K562 (cell line): Measurements from ENCODE around the gene DDX55. TPM values are rescaled to one million over a fixed set of nuclear protein-coding genes. Genes with fewer than 3 reads are reported as not detected.

Source experiments
- ATAC-seq: fragments of 200-7000 bp; cut with Tn5 transposase; 3 replicates; pipeline ENCODE4 v1.9.1; 2020; ENCODE audit warnings: moderate library complexity
- BruUV-seq: library from RNA; stranded (reverse); fragments of 400-500 nt; replicated peaks from 2 replicates; lab custom pipeline; 2021; lab: Mats Ljungman, UMichigan
- CTCF ChIA-PET: fragments of 300-600 bp; formaldehyde crosslinking; extraction: SDS; loops from one replicate; lab custom pipeline; 2021; ENCODE audit warnings: low intra/inter-chr PET ratio; lab: Yijun Ruan, JAX
- POLR2A ChIA-PET: fragments of 300-600, 350-650 bp; sonication (Branson Sonifier 250); formaldehyde crosslinking; extraction: SDS; loops from one replicate; lab custom pipeline; 2021; ENCODE audit warnings: antibody characterized with exemption, inconsistent platforms; lab: Yijun Ruan, JAX
- DNase-seq, 4 experiments: peaks; one replicate each; pipeline versions ENCODE4 v3.0.0 to v3.0.0-alpha.2; 2011 to 2018; ENCODE audit warnings: low spot score in 3 of 4, mixed read lengths in 3 of 4; ENCODE audit errors: extremely low read depth in 1 of 4
- FAIRE-seq: peaks from 2 replicates; lab custom pipeline; 2011; peaks lifted over from hg19 to GRCh38; lab: Jason Lieb, UNC
- H2AFZ ChIP-seq: 2 replicates; pipeline ENCODE4 v1.6.0; 2011; ENCODE audit warnings: low read depth, low read length, control low read depth, inconsistent platforms
- H3K27ac ChIP-seq: fragments of 200-600 bp; 3 replicates; pipeline ENCODE4 v1.8.0; 2011; ENCODE audit warnings: low read depth, mild to moderate bottlenecking, control low read depth, inconsistent platforms, low read length, moderate library complexity, mixed read lengths; ENCODE audit errors: extremely low read depth
- H3K27me3 ChIP-seq, 2 experiments: fragments of 300-600 bp in 1 of 2; 2 replicates in 1 of 2; 3 replicates in 1 of 2; pipeline versions ENCODE4 v1.6.0 to v1.8.0; 2011; ENCODE audit warnings: inconsistent platforms in 2 of 2, low read length in 2 of 2, mild to moderate bottlenecking in 1 of 2, mixed read lengths in 1 of 2, moderate library complexity in 1 of 2; ENCODE audit not compliant: control insufficient read depth in 2 of 2, insufficient read depth in 2 of 2
- H3K36me3 ChIP-seq: fragments of 300-600 bp; 3 replicates; pipeline ENCODE4 v1.8.0; 2011; ENCODE audit warnings: mild to moderate bottlenecking, low read length, inconsistent platforms; ENCODE audit not compliant: control insufficient read depth, insufficient read depth
- H3K4me1 ChIP-seq, 2 experiments: fragments of 200-600 bp in 1 of 2; replicated peaks in 1 of 2; 2 replicates in 1 of 2; 3 replicates in 1 of 2; pipeline versions ENCODE4 v1.5.1 to v1.8.0; 2011; ENCODE audit warnings: inconsistent platforms in 2 of 2, low read length in 2 of 2, mild to moderate bottlenecking in 1 of 2, mixed read lengths in 1 of 2, moderate library complexity in 1 of 2; ENCODE audit not compliant: control insufficient read depth in 2 of 2, insufficient read depth in 2 of 2
- H3K4me2 ChIP-seq: 2 replicates; pipeline ENCODE4 v1.6.1; 2011; ENCODE audit warnings: low read length, control low read depth, inconsistent platforms, mixed read lengths; ENCODE audit not compliant: insufficient read depth
- H3K4me3 ChIP-seq: fragments of 200-600 bp; sonication (generic), shearing (Covaris generic); 2 replicates; pipeline ENCODE4 v1.5.1; 2016; ENCODE audit warnings: control low read depth, inconsistent platforms
- H3K79me2 ChIP-seq: fragments of 200-600 bp; 3 replicates; pipeline ENCODE4 v1.8.0; 2011; ENCODE audit warnings: low read length, inconsistent platforms; ENCODE audit not compliant: control insufficient read depth, insufficient read depth
- H3K9ac ChIP-seq, 2 experiments: 2 replicates each; pipeline versions ENCODE4 v1.6.0 to v1.6.1; 2011; ENCODE audit warnings: low read depth in 2 of 2, low read length in 2 of 2, control low read depth in 1 of 2, inconsistent platforms in 1 of 2, mild to moderate bottlenecking in 1 of 2, mixed read lengths in 1 of 2; ENCODE audit not compliant: insufficient read depth in 1 of 2
- H3K9me1 ChIP-seq: one replicate; pipeline ENCODE4 v1.6.0; 2011; ENCODE audit warnings: inconsistent platforms, mild to moderate bottlenecking, low read length, moderate library complexity; ENCODE audit not compliant: control insufficient read depth, insufficient read depth
- H3K9me3 ChIP-seq: replicated peaks from 2 replicates; pipeline ENCODE4 v1.5.1; 2011; ENCODE audit warnings: low read depth, low read length, inconsistent platforms; ENCODE audit not compliant: control insufficient read depth, insufficient read depth
- H4K20me1 ChIP-seq: replicated peaks from 2 replicates; pipeline ENCODE4 v1.6.1; 2011; ENCODE audit warnings: low read length, inconsistent platforms, mixed read lengths; ENCODE audit not compliant: control insufficient read depth, insufficient read depth
- BHLHE40 ChIP-seq: IDR thresholded peaks from 2 replicates; pipeline ENCODE4 v1.6.1; 2011; ENCODE audit warnings: low read length, improper control_type of control experiment
- FOXK1 ChIP-seq: sonication (generic); formaldehyde crosslinking; IDR thresholded peaks from 2 replicates; pipeline ENCODE4 v1.8.0; 2022; ENCODE audit warnings: missing genetic modification reagents, mild to moderate bottlenecking, borderline replicate concordance
- KLF16 ChIP-seq: IDR thresholded peaks from 2 replicates; pipeline ENCODE4 v1.6.1; 2016; ENCODE audit warnings: antibody characterized with exemption
- SMC3 ChIP-seq: conservative IDR thresholded peaks from 2 replicates; pipeline ENCODE4 v1.6.1; 2011; ENCODE audit warnings: low read depth, low read length, improper control_type of control experiment; ENCODE audit not compliant: insufficient read depth
- ZNF12 ChIP-seq: sonication (generic); formaldehyde crosslinking; IDR thresholded peaks from 2 replicates; pipeline ENCODE4 v1.4.0; 2020; ENCODE audit warnings: mild to moderate bottlenecking, missing genetic modification reagents
- WGBS: fragments of 100-300 bp; shearing (Covaris generic); methylation state at CpG from one replicate; pipeline ENCODE4 v1.1.6; 2016; ENCODE audit warnings: low coverage, mixed read lengths; ENCODE audit not compliant: insufficient coverage; ENCODE audit errors: missing lambda C conversion rate; 5-methylcytosine and 5-hydroxymethylcytosine counted together
- in situ Hi-C: fragments of 300-500 bp; cut with MboI; formaldehyde crosslinking; loops from 4 replicates; pipeline ENCODE4 v1.15.0; 2018; ENCODE audit warnings: inconsistent platforms, mixed read lengths
- intact Hi-C: fragments of 100-400 bp; cut with micrococcal nuclease; formaldehyde crosslinking; loops from 2 replicates; pipeline ENCODE4 v1.14.2; 2022
- polyA plus RNA-seq, 8 experiments: library from polyadenylated mRNA; depleted of rRNA in 4 of 8; stranded (reverse) in 5 of 8; unstranded in 3 of 8; fragments of >200 nt; fragmentation: Nextera tagmentation in 2 of 8; fragmentation: Illumina TruSeq in 1 of 8; extraction: Ambion mirVana in 2 of 8; extraction: Trizol in 1 of 8; gene quantifications; 2 replicates each; pipeline versions ENCODE4 v1.2.1 to v1.2.3, GENCODE V29; 2011 to 2014; ENCODE audit warnings: inconsistent platforms in 1 of 8, missing spikeins in 1 of 8
- total RNA-seq, 7 experiments: library from RNA; depleted of rRNA in 6 of 7; stranded (reverse); fragments of >200 nt in 6 of 7; fragmentation: Illumina TruSeq in 2 of 7; extraction: Trizol in 2 of 7; gene quantifications; 2 replicates each; pipeline versions ENCODE4 v1.2.1 to v1.2.3, GENCODE V29; 2011 to 2021; ENCODE audit warnings: low replicate concordance in 1 of 7
- TF ChIP-seq, protein P1 (sequence below): sonication (generic); formaldehyde crosslinking; IDR thresholded peaks from 2 replicates; pipeline ENCODE4 v1.8.0; 2022; ENCODE audit warnings: missing genetic modification reagents, mild to moderate bottlenecking, borderline replicate concordance
- TF ChIP-seq, protein P2 (sequence below): sonication (generic); formaldehyde crosslinking; IDR thresholded peaks from 2 replicates; pipeline ENCODE4 v1.8.1; 2023; ENCODE audit warnings: missing genetic modification reagents, mild to moderate bottlenecking, borderline replicate concordance
- TF ChIP-seq, protein P3 (sequence below): conservative IDR thresholded peaks from 2 replicates; pipeline ENCODE4 v1.6.1; 2011; ENCODE audit warnings: low read depth, mild to moderate bottlenecking, low read length; ENCODE audit not compliant: control insufficient read depth

The DDX55 gene
- total and polyA plus RNA-seq, 9 of the 15 experiments (the other 6 are each of a cell fraction or from before 2014, with no cell fraction given): 10.6 to 71.0 (median 60.9) TPM

DNA sequence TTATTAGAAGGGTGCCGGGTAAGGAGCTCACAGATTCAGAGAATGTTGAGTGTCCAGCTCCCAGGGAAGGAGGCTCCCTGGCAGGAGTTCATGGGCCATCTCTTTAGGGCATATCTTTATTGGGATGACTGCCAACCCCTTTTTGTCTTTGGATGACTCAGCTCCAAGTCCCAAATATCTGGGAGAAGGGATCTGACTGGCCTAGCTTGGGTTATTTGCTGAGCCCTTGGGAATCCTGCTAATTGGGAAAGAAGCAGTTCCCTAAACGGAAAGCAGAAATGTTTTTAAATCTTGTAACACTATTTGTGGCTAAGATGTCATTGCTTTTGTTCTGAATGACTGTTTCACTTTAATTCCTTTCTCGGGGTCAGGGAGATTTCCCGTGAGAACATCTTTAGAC lies 12.6 kb downstream of the DDX55 start:
- 63% methylated on average over 4 of the region's 4 CpGs for WGBS
- no peaks in the 10 kb centered on the region for H3K9me3 ChIP-seq
- in situ Hi-C loops (no loop called here), intact Hi-C loops (no loop called here)
- H4K20me1 ChIP-seq: 0 out of 2 replicates have a peak, but pooled peaks cover 2% of the 10 kb centered on the region
- ATAC-seq (no peak), DNase-seq (no peak), FAIRE-seq (no peak)
- 0 out of 5 replicates have a peak, but pooled peaks cover 0 to 2% of the 10 kb centered on the region in 2 experiments for H3K4me1 ChIP-seq
- H3K9me1 ChIP-seq: no peaks in the 10 kb centered on the region
- no peak overlapping the region for H3K9ac ChIP-seq
- H3K27me3 ChIP-seq: no peaks in the 10 kb centered on the region
- POLR2A ChIA-PET: interaction anchor here (1.4 to 1.6 kb wide), 3 partner anchors 8 to 13 kb away, joined by 4 to 8 read pairs (median 5); partner anchors contain the start of gene DDX55
- no peak overlapping the region for H3K4me2 ChIP-seq
- no peak overlapping the region for H2AFZ ChIP-seq
- CTCF ChIA-PET: no interaction called here
- no peak overlapping the region for H3K4me3 ChIP-seq
- no peak overlapping the region for H3K27ac ChIP-seq
- peaks cover 89% of the 10 kb centered on the region for H3K36me3 ChIP-seq
- no TSS peak for BruUV-seq
- no peaks in the 10 kb centered on the region; the same call in 2 of the 3 replicates for H3K79me2 ChIP-seq
- TF ChIP-seq SMC3: no peak
- TF ChIP-seq KLF16: no peak
- TF ChIP-seq, protein P1, sequence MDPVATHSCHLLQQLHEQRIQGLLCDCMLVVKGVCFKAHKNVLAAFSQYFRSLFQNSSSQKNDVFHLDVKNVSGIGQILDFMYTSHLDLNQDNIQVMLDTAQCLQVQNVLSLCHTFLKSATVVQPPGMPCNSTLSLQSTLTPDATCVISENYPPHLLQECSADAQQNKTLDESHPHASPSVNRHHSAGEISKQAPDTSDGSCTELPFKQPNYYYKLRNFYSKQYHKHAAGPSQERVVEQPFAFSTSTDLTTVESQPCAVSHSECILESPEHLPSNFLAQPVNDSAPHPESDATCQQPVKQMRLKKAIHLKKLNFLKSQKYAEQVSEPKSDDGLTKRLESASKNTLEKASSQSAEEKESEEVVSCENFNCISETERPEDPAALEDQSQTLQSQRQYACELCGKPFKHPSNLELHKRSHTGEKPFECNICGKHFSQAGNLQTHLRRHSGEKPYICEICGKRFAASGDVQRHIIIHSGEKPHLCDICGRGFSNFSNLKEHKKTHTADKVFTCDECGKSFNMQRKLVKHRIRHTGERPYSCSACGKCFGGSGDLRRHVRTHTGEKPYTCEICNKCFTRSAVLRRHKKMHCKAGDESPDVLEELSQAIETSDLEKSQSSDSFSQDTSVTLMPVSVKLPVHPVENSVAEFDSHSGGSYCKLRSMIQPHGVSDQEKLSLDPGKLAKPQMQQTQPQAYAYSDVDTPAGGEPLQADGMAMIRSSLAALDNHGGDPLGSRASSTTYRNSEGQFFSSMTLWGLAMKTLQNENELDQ: no peak
- TF ChIP-seq BHLHE40: no peak
- TF ChIP-seq ZNF12 (CRISPR knock-in tag): no peak
- TF ChIP-seq, protein P2, sequence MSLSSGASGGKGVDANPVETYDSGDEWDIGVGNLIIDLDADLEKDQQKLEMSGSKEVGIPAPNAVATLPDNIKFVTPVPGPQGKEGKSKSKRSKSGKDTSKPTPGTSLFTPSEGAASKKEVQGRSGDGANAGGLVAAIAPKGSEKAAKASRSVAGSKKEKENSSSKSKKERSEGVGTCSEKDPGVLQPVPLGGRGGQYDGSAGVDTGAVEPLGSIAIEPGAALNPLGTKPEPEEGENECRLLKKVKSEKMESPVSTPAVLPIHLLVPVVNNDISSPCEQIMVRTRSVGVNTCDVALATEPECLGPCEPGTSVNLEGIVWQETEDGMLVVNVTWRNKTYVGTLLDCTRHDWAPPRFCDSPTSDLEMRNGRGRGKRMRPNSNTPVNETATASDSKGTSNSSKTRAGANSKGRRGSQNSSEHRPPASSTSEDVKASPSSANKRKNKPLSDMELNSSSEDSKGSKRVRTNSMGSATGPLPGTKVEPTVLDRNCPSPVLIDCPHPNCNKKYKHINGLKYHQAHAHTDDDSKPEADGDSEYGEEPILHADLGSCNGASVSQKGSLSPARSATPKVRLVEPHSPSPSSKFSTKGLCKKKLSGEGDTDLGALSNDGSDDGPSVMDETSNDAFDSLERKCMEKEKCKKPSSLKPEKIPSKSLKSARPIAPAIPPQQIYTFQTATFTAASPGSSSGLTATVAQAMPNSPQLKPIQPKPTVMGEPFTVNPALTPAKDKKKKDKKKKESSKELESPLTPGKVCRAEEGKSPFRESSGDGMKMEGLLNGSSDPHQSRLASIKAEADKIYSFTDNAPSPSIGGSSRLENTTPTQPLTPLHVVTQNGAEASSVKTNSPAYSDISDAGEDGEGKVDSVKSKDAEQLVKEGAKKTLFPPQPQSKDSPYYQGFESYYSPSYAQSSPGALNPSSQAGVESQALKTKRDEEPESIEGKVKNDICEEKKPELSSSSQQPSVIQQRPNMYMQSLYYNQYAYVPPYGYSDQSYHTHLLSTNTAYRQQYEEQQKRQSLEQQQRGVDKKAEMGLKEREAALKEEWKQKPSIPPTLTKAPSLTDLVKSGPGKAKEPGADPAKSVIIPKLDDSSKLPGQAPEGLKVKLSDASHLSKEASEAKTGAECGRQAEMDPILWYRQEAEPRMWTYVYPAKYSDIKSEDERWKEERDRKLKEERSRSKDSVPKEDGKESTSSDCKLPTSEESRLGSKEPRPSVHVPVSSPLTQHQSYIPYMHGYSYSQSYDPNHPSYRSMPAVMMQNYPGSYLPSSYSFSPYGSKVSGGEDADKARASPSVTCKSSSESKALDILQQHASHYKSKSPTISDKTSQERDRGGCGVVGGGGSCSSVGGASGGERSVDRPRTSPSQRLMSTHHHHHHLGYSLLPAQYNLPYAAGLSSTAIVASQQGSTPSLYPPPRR (CRISPR knock-in tag): no peak
- TF ChIP-seq, protein P3, sequence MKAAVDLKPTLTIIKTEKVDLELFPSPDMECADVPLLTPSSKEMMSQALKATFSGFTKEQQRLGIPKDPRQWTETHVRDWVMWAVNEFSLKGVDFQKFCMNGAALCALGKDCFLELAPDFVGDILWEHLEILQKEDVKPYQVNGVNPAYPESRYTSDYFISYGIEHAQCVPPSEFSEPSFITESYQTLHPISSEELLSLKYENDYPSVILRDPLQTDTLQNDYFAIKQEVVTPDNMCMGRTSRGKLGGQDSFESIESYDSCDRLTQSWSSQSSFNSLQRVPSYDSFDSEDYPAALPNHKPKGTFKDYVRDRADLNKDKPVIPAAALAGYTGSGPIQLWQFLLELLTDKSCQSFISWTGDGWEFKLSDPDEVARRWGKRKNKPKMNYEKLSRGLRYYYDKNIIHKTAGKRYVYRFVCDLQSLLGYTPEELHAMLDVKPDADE: no peak
- no peak for TF ChIP-seq FOXK1
